Large intestine (tissue), 12 donors: ENCODE measurements around the gene TMEM132E. TPM values are rescaled to one million over a fixed set of nuclear protein-coding genes. Genes with fewer than 3 reads are reported as not detected.
A peak's percentile ranks its signal among the peaks of the same experiment; 100 is the strongest.
"Not testable (repeated sequence)": the region's sequence is repeated elsewhere in the genome, so short reads cannot be mapped to it uniquely, and the experiment has no call there.

Source experiments
- DNase-seq, 2 donors: peaks; one replicate each; pipeline versions ENCODE4 v3.0.0 to v3.0.0-alpha.2; 2013
- H3K27ac ChIP-seq: one replicate; pipeline ENCODE4 v1.5.1; 2013; ENCODE audit warnings: low read length
- H3K27me3 ChIP-seq: 2 replicates; pipeline ENCODE4 v1.6.1; 2013; ENCODE audit warnings: low read length; ENCODE audit not compliant: control insufficient read depth, insufficient read depth
- H3K36me3 ChIP-seq: 2 replicates; pipeline ENCODE4 v1.6.1; 2013; ENCODE audit warnings: low read length; ENCODE audit not compliant: control insufficient read depth, insufficient read depth
- H3K4me1 ChIP-seq: one replicate; pipeline ENCODE4 v1.6.1; 2013; ENCODE audit warnings: low read length; ENCODE audit not compliant: control insufficient read depth, insufficient read depth
- H3K4me3 ChIP-seq: one replicate; pipeline ENCODE4 v1.5.1; 2013; ENCODE audit warnings: low read length
- H3K9me3 ChIP-seq: one replicate; pipeline ENCODE4 v1.6.1; 2013; ENCODE audit warnings: mild to moderate bottlenecking, low read depth, low read length, moderate library complexity; ENCODE audit not compliant: control insufficient read depth
- WGBS: methylation state at CpG from one replicate; pipeline ENCODE4 v1.1.5; 2013; ENCODE audit warnings: low lambda C conversion rate; ENCODE audit not compliant: insufficient coverage; 5-methylcytosine and 5-hydroxymethylcytosine counted together
- long read RNA-seq, 11 donors: transcript quantifications; one replicate each; lab custom pipeline, GENCODE V29; 2026
- polyA plus RNA-seq: library from polyadenylated mRNA; unstranded; fragments of 120-200 nt; gene quantifications from one replicate; pipeline ENCODE4 v1.2.1, GENCODE V29; 2013

Gene TMEM132E
- polyA plus RNA-seq = 0.61 TPM
- long read RNA-seq, donor 1 = 0 reads
- long read RNA-seq, donor 2 = 0 reads
- long read RNA-seq, donor 3 = 0 reads
- long read RNA-seq, donor 4 = 0 reads
- long read RNA-seq, donor 5, partial matches to known transcripts = 0 of 1 reads
- long read RNA-seq, donor 5, other reads (novel, unspliced or antisense) = 0 of 1 reads
- long read RNA-seq, donor 6 = 0 reads
- long read RNA-seq, donor 7 = 0 reads
- long read RNA-seq, donor 8 = 0 reads
- long read RNA-seq, donor 9 = 0 reads
- long read RNA-seq, donor 10 = 0 reads
- long read RNA-seq, donor 11, partial matches to known transcripts = 0 of 1 reads
- long read RNA-seq, donor 11, other reads (novel, unspliced or antisense) = 0 of 1 reads

- Histone ChIP-seq H3K4me1 (no peaks in the 10 kb centered on the region), H3K36me3 (no peaks in the 10 kb centered on the region), H3K9me3 (peaks cover 3% of the 10 kb centered on the region), H3K27ac (no peak within 1 kb of the TSS), H3K4me3 (peak within 1 kb of the TSS; percentile 32), H3K27me3 (peaks cover 86% of the 10 kb centered on the region)
- DNase-seq = peak; percentile 16 to 61
- no CpG with 5 or more reads among the region's 101 CpGs for WGBS
Observed at GRCh38 chr17:34579017-34579946, at the start of gene TMEM132E. TSS of gene TMEM132E (plus strand) at chr17:34579582. CDS start at chr17:34581077, 1,495 bp downstream.

- Histone ChIP-seq H3K4me1 (no peaks in the 10 kb centered on the region), H3K36me3 (no peaks in the 10 kb centered on the region), H3K27ac (no peak overlapping the region), H3K27me3 (peaks cover 20% of the 10 kb centered on the region), H3K9me3 (no peaks in the 10 kb centered on the region), H3K4me3 (no peak overlapping the region)
- WGBS = no CpG with 5 or more reads among the region's 3 CpGs
- no peak for DNase-seq
Observed at GRCh38 chr17:34530918-34531317, 48.5 kb upstream of the TMEM132E start.

- WGBS = no CpG with 5 or more reads among the region's 6 CpGs
- Histone ChIP-seq H3K9me3 (no peaks in the 10 kb centered on the region), H3K36me3 (no peaks in the 10 kb centered on the region), H3K4me1 (no peaks in the 10 kb centered on the region), H3K4me3 (no peak overlapping the region), H3K27me3 (peaks cover 11% of the 10 kb centered on the region), H3K27ac (no peak overlapping the region)
- no peak for DNase-seq
Observed at GRCh38 chr17:34532281-34533065, 46.9 kb upstream of the TMEM132E start.

DNA sequence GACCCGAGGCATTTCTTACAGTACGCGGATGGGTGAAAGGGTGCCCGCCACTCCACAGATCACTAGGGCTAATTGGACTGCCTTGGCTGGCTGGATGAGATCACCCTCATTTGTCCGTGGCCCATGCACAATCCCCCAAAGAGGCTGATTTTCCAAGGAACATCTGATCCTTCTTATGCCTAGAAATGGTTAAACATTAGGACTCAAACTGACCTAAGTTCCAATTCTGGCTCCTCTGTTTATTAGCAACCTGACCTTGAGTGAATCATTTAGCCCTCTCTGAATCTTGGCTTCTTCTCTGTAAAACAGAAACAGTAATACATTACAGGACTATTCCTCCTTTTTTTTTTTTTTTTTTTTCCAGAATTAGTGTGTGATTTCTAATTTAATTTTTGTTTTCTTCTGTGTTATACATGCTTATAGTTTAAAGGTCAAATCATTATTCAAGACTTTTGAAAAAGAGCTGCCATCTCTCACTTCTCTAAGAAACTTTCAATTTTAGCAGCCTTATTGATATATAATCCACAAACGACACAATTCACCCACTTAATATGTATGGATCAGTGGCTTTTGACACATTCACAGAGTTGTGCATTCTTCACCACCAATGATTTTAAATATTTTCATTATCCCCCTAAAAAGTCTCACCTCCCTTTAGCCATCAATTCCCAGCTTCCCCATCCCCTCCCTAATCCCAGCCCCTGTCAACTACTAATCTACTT is 45.4 kb upstream of the TMEM132E start:
- no CpG with 5 or more reads among the region's 6 CpGs for WGBS
- H3K27ac ChIP-seq = no peak overlapping the region
- H3K4me3 ChIP-seq = no peak overlapping the region
- no peaks in the 10 kb centered on the region for H3K4me1 ChIP-seq
- no peaks in the 10 kb centered on the region for H3K36me3 ChIP-seq
- H3K27me3 ChIP-seq = peaks cover 9% of the 10 kb centered on the region
- H3K9me3 ChIP-seq = no peaks in the 10 kb centered on the region
- no peak for DNase-seq

GRCh38 chr17:34537445-34537844 is 41.9 kb upstream of the TMEM132E start:
- no peak for DNase-seq
- Histone ChIP-seq H3K36me3 (no peaks in the 10 kb centered on the region), H3K27me3 (peaks cover 16% of the 10 kb centered on the region), H3K4me1 (no peaks in the 10 kb centered on the region), H3K4me3 (no peak overlapping the region), H3K27ac (no peak overlapping the region), H3K9me3 (no peaks in the 10 kb centered on the region)
- no CpG with 5 or more reads among the region's 3 CpGs for WGBS

GRCh38 chr17:34538582-34538981 is 40.8 kb upstream of the TMEM132E start:
- H3K4me1 ChIP-seq, H3K27ac ChIP-seq, H3K9me3 ChIP-seq, H3K4me3 ChIP-seq, DNase-seq, H3K36me3 ChIP-seq: not testable (repeated sequence)
- no CpG with 5 or more reads among the region's 2 CpGs for WGBS
- peaks cover 18% of the 10 kb centered on the region for H3K27me3 ChIP-seq

- no peaks in the 10 kb centered on the region for H3K4me1 ChIP-seq
- peaks cover 25% of the 10 kb centered on the region for H3K27me3 ChIP-seq
- H3K4me3 ChIP-seq = no peak overlapping the region
- DNase-seq = no peak
- no CpG with 5 or more reads among the region's 3 CpGs for WGBS
- no peaks in the 10 kb centered on the region for H3K9me3 ChIP-seq
- H3K36me3 ChIP-seq = no peaks in the 10 kb centered on the region
- H3K27ac ChIP-seq = no peak overlapping the region
Observed at GRCh38 chr17:34539881-34540280, 39.5 kb upstream of the TMEM132E start.

- no peak overlapping the region for H3K4me3 ChIP-seq
- H3K36me3 ChIP-seq = no peaks in the 10 kb centered on the region
- no peak overlapping the region for H3K27ac ChIP-seq
- DNase-seq = no peak
- H3K4me1 ChIP-seq = no peaks in the 10 kb centered on the region
- WGBS = 26% methylated on average over 2 of the region's 8 CpGs
- peaks cover 23% of the 10 kb centered on the region for H3K27me3 ChIP-seq
- H3K9me3 ChIP-seq = no peaks in the 10 kb centered on the region
Observed at GRCh38 chr17:34542700-34543336, 36.6 kb upstream of the TMEM132E start.

GRCh38 chr17:34547453-34548063 is 31.8 kb upstream of the TMEM132E start:
- DNase-seq = no peak
- Histone ChIP-seq H3K36me3 (no peaks in the 10 kb centered on the region), H3K4me1 (no peaks in the 10 kb centered on the region), H3K4me3 (no peak overlapping the region), H3K9me3 (no peaks in the 10 kb centered on the region), H3K27ac (no peak overlapping the region), H3K27me3 (peaks cover 8% of the 10 kb centered on the region)
- WGBS = no CpG with 5 or more reads among the region's 3 CpGs
